Hepatocyte (in vitro differentiated cells): ENCODE results near the gene ZFPM1. TPM values are rescaled to one million over a fixed set of nuclear protein-coding genes. Genes with fewer than 3 reads are reported as not detected.
A peak's percentile ranks its signal among the peaks of the same experiment; 100 is the strongest.

Experiments used
- DNase-seq: peaks from one replicate; pipeline ENCODE4 v3.0.0-alpha.2; 2016; ENCODE audit warnings: low spot score
- H2AFZ ChIP-seq: fragments of 200-600 bp; sonication (generic); 2 replicates; pipeline ENCODE4 v1.6.0; 2016; ENCODE audit warnings: antibody characterized with exemption, mild to moderate bottlenecking
- H3K27ac ChIP-seq: fragments of 200-600 bp; sonication (generic); 2 replicates; pipeline ENCODE4 v1.5.1; 2016; ENCODE audit warnings: mild to moderate bottlenecking
- H3K27me3 ChIP-seq: fragments of 200-600 bp; sonication (generic); 2 replicates; pipeline ENCODE4 v1.6.1; 2016
- H3K36me3 ChIP-seq: fragments of 200-600 bp; sonication (generic); replicated peaks from 2 replicates; pipeline ENCODE4 v1.5.1; 2016; ENCODE audit warnings: low read depth; ENCODE audit not compliant: insufficient read depth
- H3K4me1 ChIP-seq: fragments of 200-600 bp; sonication (generic); 2 replicates; pipeline ENCODE4 v1.5.1; 2016; ENCODE audit warnings: mild to moderate bottlenecking, moderate library complexity; ENCODE audit not compliant: insufficient read depth
- H3K4me2 ChIP-seq: fragments of 200-600 bp; sonication (generic); 2 replicates; pipeline ENCODE4 v1.6.0; 2016
- H3K4me3 ChIP-seq: fragments of 200-600 bp; sonication (generic); 2 replicates; pipeline ENCODE4 v1.5.1; 2016; ENCODE audit warnings: mild to moderate bottlenecking
- H3K79me2 ChIP-seq: fragments of 200-600 bp; sonication (generic); 2 replicates; pipeline ENCODE4 v1.6.0; 2017; ENCODE audit warnings: mild to moderate bottlenecking
- H3K9me2 ChIP-seq: fragments of 200-600 bp; sonication (generic); replicated peaks from 2 replicates; pipeline ENCODE4 v1.6.0; 2017; ENCODE audit warnings: mild to moderate bottlenecking; ENCODE audit not compliant: insufficient read depth
- H3K9me3 ChIP-seq: fragments of 200-600 bp; sonication (generic); 2 replicates; pipeline ENCODE4 v1.5.1; 2016; ENCODE audit warnings: low read depth, mild to moderate bottlenecking
- H4K20me1 ChIP-seq: fragments of 200-600 bp; sonication (generic); 2 replicates; pipeline ENCODE4 v1.6.0; 2016; ENCODE audit warnings: mild to moderate bottlenecking; ENCODE audit not compliant: insufficient read depth, poor library complexity, severe bottlenecking
- CTCF ChIP-seq: fragments of 200-600 bp; sonication (generic); IDR thresholded peaks from 2 replicates; pipeline ENCODE4 v1.5.1; 2016; ENCODE audit warnings: antibody characterized with exemption, mild to moderate bottlenecking; ENCODE audit not compliant: poor library complexity
- EZH2 ChIP-seq: fragments of 200-600 bp; sonication (generic); IDR thresholded peaks from 2 replicates; pipeline ENCODE4 v1.6.1; 2016; ENCODE audit warnings: antibody characterized with exemption, mild to moderate bottlenecking, borderline replicate concordance
- EZH2phosphoT487 ChIP-seq: fragments of 200-600 bp; sonication (generic); IDR thresholded peaks from one replicate; pipeline ENCODE4 v1.6.1; 2018; ENCODE audit warnings: antibody characterized with exemption, mild to moderate bottlenecking, low read depth, moderate library complexity; ENCODE audit not compliant: unreplicated experiment, severe bottlenecking
- WGBS: methylation state at CpG from one replicate; pipeline ENCODE4 v1.1.6; 2016; ENCODE audit warnings: low lambda C conversion rate; ENCODE audit errors: missing lambda C conversion rate; 5-methylcytosine and 5-hydroxymethylcytosine counted together
- polyA plus RNA-seq: library from polyadenylated mRNA; unstranded; fragments of >200 nt; fragmentation: Nextera tagmentation; extraction: Ambion mirVana; gene quantifications from 2 replicates; pipeline ENCODE4 v1.2.1, GENCODE V29; 2016
- total RNA-seq: library from RNA; depleted of rRNA; stranded (reverse); fragments of >200 nt; gene quantifications from 2 replicates; pipeline ENCODE4 v1.2.3, GENCODE V29; 2014

ZFPM1 gene
- total and polyA plus RNA-seq, 2 experiments from 2014 or later, result 4.1 to 11.9 TPM

GRCh38 chr16:88528902-88529318 lies 75.8 kb downstream of the ZFPM1 start:
- Histone ChIP-seq H3K27ac (no peak overlapping the region), H3K27me3 (no peaks in the 10 kb centered on the region), H2AFZ (no peak overlapping the region), H3K9me3 (no peaks in the 10 kb centered on the region), H3K9me2 (no peaks in the 10 kb centered on the region), H3K4me2 (no peak overlapping the region), H3K4me1 (peaks cover 18% of the 10 kb centered on the region), H3K79me2 (no peaks in the 10 kb centered on the region), H4K20me1 (no peaks in the 10 kb centered on the region), H3K36me3 (no peaks in the 10 kb centered on the region), H3K4me3 (no peak overlapping the region)
- no peak for DNase-seq
- no peak for TF ChIP-seq CTCF
- TF ChIP-seq EZH2, result no peak
- TF ChIP-seq EZH2phosphoT487, result no peak
- 89% methylated on average over 22 of the region's 22 CpGs for WGBS

GRCh38 chr16:88529596-88529995 lies 76.5 kb downstream of the ZFPM1 start:
- Histone ChIP-seq H3K4me2 (no peak overlapping the region), H3K27ac (no peak overlapping the region), H3K27me3 (no peaks in the 10 kb centered on the region), H3K9me2 (no peaks in the 10 kb centered on the region), H2AFZ (no peak overlapping the region), H3K36me3 (no peaks in the 10 kb centered on the region), H3K4me3 (no peak overlapping the region), H4K20me1 (no peaks in the 10 kb centered on the region), H3K79me2 (no peaks in the 10 kb centered on the region), H3K9me3 (no peaks in the 10 kb centered on the region), H3K4me1 (peaks cover 18% of the 10 kb centered on the region)
- WGBS, result 96% methylated on average over 9 of the region's 9 CpGs
- DNase-seq, result no peak
- TF ChIP-seq CTCF, result no peak
- TF ChIP-seq EZH2phosphoT487, result no peak
- TF ChIP-seq EZH2, result no peak

- Histone ChIP-seq H3K79me2 (no peaks in the 10 kb centered on the region), H3K36me3 (no peaks in the 10 kb centered on the region), H2AFZ (no peak overlapping the region), H3K9me2 (no peaks in the 10 kb centered on the region), H3K4me2 (no peak overlapping the region), H3K27ac (peak overlapping the region; percentile 31), H3K27me3 (no peaks in the 10 kb centered on the region), H3K4me3 (no peak overlapping the region), H3K9me3 (no peaks in the 10 kb centered on the region), H3K4me1 (peaks cover 18% of the 10 kb centered on the region), H4K20me1 (no peaks in the 10 kb centered on the region)
- DNase-seq, result no peak
- 91% methylated on average over 25 of the region's 27 CpGs for WGBS
- TF ChIP-seq CTCF, result no peak
- TF ChIP-seq EZH2phosphoT487, result no peak
- no peak for TF ChIP-seq EZH2
Observed at GRCh38 chr16:88530051-88530857, 77.2 kb downstream of the ZFPM1 start.
